ENCODE results near the gene AFAP1. TPM values are rescaled to one million over a fixed set of nuclear protein-coding genes. Genes with fewer than 3 reads are reported as not detected.

Gene AFAP1
- total RNA-seq, 1 experiment from 2014 or later = 27.6 TPM

GRCh38 chr4:7722766-7723387 lies 216.8 kb downstream of the AFAP1 start:
- Histone ChIP-seq H3K4me1 (peaks cover 7% of the 10 kb centered on the region; the same call in 1 of the 2 replicates), H3K4me3 (ENCODE audit: low read depth, low read length) (no peak overlapping the region), H3K27me3 (replicated peaks; ENCODE audit: control insufficient read depth, insufficient read depth, low read length) (no peaks in the 10 kb centered on the region), H3K36me3 (ENCODE audit: control insufficient read depth, insufficient read depth, low read length) (no peaks in the 10 kb centered on the region), H3K9me3 (no peaks in the 10 kb centered on the region)
- Mint-ChIP-seq H3K4me3 (ENCODE audit: unreplicated experiment) (no peak overlapping the region), H3K9me3 (ENCODE audit: unreplicated experiment) (peaks cover 14% of the 10 kb centered on the region), H3K36me3 (ENCODE audit: insufficient read depth, unreplicated experiment) (peaks cover 6% of the 10 kb centered on the region), H3K27ac (ENCODE audit: unreplicated experiment) (no peak overlapping the region), H3K27me3 (ENCODE audit: insufficient read depth, unreplicated experiment) (no peaks in the 10 kb centered on the region), H3K4me1 (ENCODE audit: low read depth, unreplicated experiment) (no peaks in the 10 kb centered on the region)
- no peak for DNase-seq
- intact Hi-C loops (cut with micrococcal nuclease; ENCODE audit: unreplicated experiment) = no loop called here
- ChIA-PET POLR2A (no interaction called here), CTCF (no interaction called here)
- TF ChIP-seq CTCF (IDR thresholded peaks at IDR 0.05; ENCODE audit: insufficient read depth in 1 of 2, low read depth in 1 of 2, low read length in 1 of 2, severe bottlenecking in 1 of 2, unreplicated experiment in 1 of 2) = no peak
- no TSS peak for BruUV-seq (replicated peaks)

- DNase-seq = no peak
Observed at GRCh38 chr4:7721984-7722551, 217.6 kb downstream of the AFAP1 start.

More at GRCh38 chr4:7721984-7722551, 217.6 kb downstream of the AFAP1 start:
- Mint-ChIP-seq H3K27me3 (ENCODE audit: insufficient read depth, unreplicated experiment) (no peaks in the 10 kb centered on the region), H3K4me3 (ENCODE audit: unreplicated experiment) (no peak overlapping the region), H3K27ac (ENCODE audit: unreplicated experiment) (no peak overlapping the region), H3K9me3 (ENCODE audit: unreplicated experiment) (peaks cover 14% of the 10 kb centered on the region), H3K4me1 (ENCODE audit: low read depth, unreplicated experiment) (no peaks in the 10 kb centered on the region), H3K36me3 (ENCODE audit: insufficient read depth, unreplicated experiment) (peaks cover 6% of the 10 kb centered on the region)
- Histone ChIP-seq H3K27me3 (replicated peaks; ENCODE audit: control insufficient read depth, insufficient read depth, low read length) (no peaks in the 10 kb centered on the region), H3K4me1 (peaks cover 7% of the 10 kb centered on the region; the same call in 1 of the 2 replicates), H3K36me3 (ENCODE audit: control insufficient read depth, insufficient read depth, low read length) (no peaks in the 10 kb centered on the region), H3K4me3 (ENCODE audit: low read depth, low read length) (no peak overlapping the region), H3K9me3 (no peaks in the 10 kb centered on the region)
- intact Hi-C loops (cut with micrococcal nuclease; ENCODE audit: unreplicated experiment) = no loop called here
- no peak for TF ChIP-seq CTCF (IDR thresholded peaks at IDR 0.05; ENCODE audit: insufficient read depth in 1 of 2, low read depth in 1 of 2, low read length in 1 of 2, severe bottlenecking in 1 of 2, unreplicated experiment in 1 of 2)
- ChIA-PET CTCF (no interaction called here), POLR2A (no interaction called here)
- no TSS peak for BruUV-seq (replicated peaks)

All from Caco-2 (cell line).